ENCODE measurements around the gene C1QTNF6.

- no peak for TF ChIP-seq CTCF (conservative IDR thresholded peaks at IDR 0.05; ENCODE audit: low read depth, low read length)
- no peak for TF ChIP-seq EZH2 (IDR thresholded peaks at IDR 0.05; ENCODE audit: borderline replicate concordance, low read depth, low read length, poor library complexity, severe bottlenecking)
Measured at GRCh38 chr22:37171662-37172061, 16.4 kb downstream of the C1QTNF6 start.

Data from A673 (cell line).